H9 (cell line): ENCODE measurements around the gene GCNT2. TPM values are rescaled to one million over a fixed set of nuclear protein-coding genes. Genes with fewer than 3 reads are reported as not detected.
"Not testable (repeated sequence)": the region's sequence is repeated elsewhere in the genome, so short reads cannot be mapped to it uniquely, and the experiment has no call there.

Experiments used
- DNase-seq: peaks from one replicate; pipeline ENCODE4 v3.0.0-alpha.2; 2017
- H2AFZ ChIP-seq: one replicate; pipeline ENCODE4 v1.6.1; 2013; ENCODE audit warnings: mild to moderate bottlenecking, low read length, control low read depth, moderate library complexity
- H2AK5ac ChIP-seq: 2 replicates; pipeline ENCODE4 v1.6.1; 2013; ENCODE audit warnings: low read length, control low read depth, mixed read lengths; ENCODE audit not compliant: insufficient read length
- H2BK120ac ChIP-seq: one replicate; pipeline ENCODE4 v1.6.1; 2013; ENCODE audit warnings: low read depth, mild to moderate bottlenecking, low read length, control low read depth, inconsistent platforms; ENCODE audit not compliant: poor library complexity, severe bottlenecking
- H2BK12ac ChIP-seq: 2 replicates; pipeline ENCODE4 v1.6.1; 2013; ENCODE audit warnings: low read length, control low read depth, mixed read lengths, low read depth; ENCODE audit not compliant: insufficient read length
- H2BK15ac ChIP-seq: 2 replicates; pipeline ENCODE4 v1.6.1; 2013; ENCODE audit warnings: low read depth, low read length, control low read depth
- H2BK20ac ChIP-seq: one replicate; pipeline ENCODE4 v1.6.1; 2013; ENCODE audit warnings: low read depth, mild to moderate bottlenecking, low read length, control low read depth, inconsistent platforms; ENCODE audit not compliant: poor library complexity, severe bottlenecking
- H2BK5ac ChIP-seq: 2 replicates; pipeline ENCODE4 v1.6.1; 2013; ENCODE audit warnings: low read length, control low read depth, mixed read lengths; ENCODE audit not compliant: insufficient read length
- H3K14ac ChIP-seq: 2 replicates; pipeline ENCODE4 v1.6.1; 2013; ENCODE audit warnings: low read length, control low read depth; ENCODE audit not compliant: insufficient read depth
- H3K18ac ChIP-seq: 2 replicates; pipeline ENCODE4 v1.6.1; 2013; ENCODE audit warnings: low read depth, mild to moderate bottlenecking, mixed read lengths, low read length, control low read depth; ENCODE audit not compliant: insufficient read length
- H3K23ac ChIP-seq: 2 replicates; pipeline ENCODE4 v1.6.1; 2013; ENCODE audit warnings: low read length, control low read depth, mixed read lengths, low read depth; ENCODE audit not compliant: insufficient read length
- H3K23me2 ChIP-seq: 2 replicates; pipeline ENCODE4 v1.6.1; 2013; ENCODE audit warnings: low read depth, mild to moderate bottlenecking, mixed read lengths, low read length, control low read depth; ENCODE audit not compliant: insufficient read length, poor library complexity, severe bottlenecking
- H3K27ac ChIP-seq: 2 replicates; pipeline ENCODE4 v1.5.1; 2013; ENCODE audit warnings: low read length, control low read depth, mixed read lengths, low read depth; ENCODE audit not compliant: insufficient read length
- H3K27me3 ChIP-seq: 2 replicates; pipeline ENCODE4 v1.6.1; 2013; ENCODE audit warnings: low read length, control low read depth, inconsistent platforms; ENCODE audit not compliant: insufficient read depth
- H3K4ac ChIP-seq: 2 replicates; pipeline ENCODE4 v1.6.1; 2013; ENCODE audit warnings: low read depth, mild to moderate bottlenecking, control low read depth, inconsistent platforms, low read length, moderate library complexity
- H3K4me1 ChIP-seq: 2 replicates; pipeline ENCODE4 v1.6.1; 2013; ENCODE audit warnings: low read length, control low read depth, inconsistent platforms; ENCODE audit not compliant: insufficient read depth
- H3K4me2 ChIP-seq: 2 replicates; pipeline ENCODE4 v1.6.1; 2013; ENCODE audit warnings: low read length, control low read depth, mixed read lengths; ENCODE audit not compliant: insufficient read length, insufficient read depth
- H3K56ac ChIP-seq: 2 replicates; pipeline ENCODE4 v1.6.1; 2013; ENCODE audit warnings: low read depth, mild to moderate bottlenecking, mixed read lengths, low read length, control low read depth; ENCODE audit not compliant: insufficient read length
- H3K79me1 ChIP-seq: 2 replicates; pipeline ENCODE4 v1.6.1; 2013; ENCODE audit warnings: low read depth, mild to moderate bottlenecking, moderate library complexity, low read length, control low read depth, inconsistent platforms; ENCODE audit not compliant: insufficient read depth, poor library complexity, severe bottlenecking
- H3K79me2 ChIP-seq: 2 replicates; pipeline ENCODE4 v1.6.1; 2013; ENCODE audit warnings: low read length, control low read depth, inconsistent platforms; ENCODE audit not compliant: insufficient read depth
- H3K9ac ChIP-seq: 2 replicates; pipeline ENCODE4 v1.6.1; 2013; ENCODE audit warnings: low read length, control low read depth, mixed read lengths; ENCODE audit not compliant: insufficient read length; ENCODE audit errors: extremely low read depth
- H3K9me3 ChIP-seq: one replicate; pipeline ENCODE4 v1.6.1; 2013; ENCODE audit warnings: low read depth, low read length, inconsistent platforms; ENCODE audit not compliant: control insufficient read depth
- H3T11ph ChIP-seq: one replicate; pipeline ENCODE4 v1.6.1; 2013; ENCODE audit warnings: mild to moderate bottlenecking, low read length, control low read depth, inconsistent platforms
- H4K20me1 ChIP-seq: one replicate; pipeline ENCODE4 v1.6.1; 2013; ENCODE audit not compliant: control insufficient read depth, insufficient read length, insufficient read depth
- H4K5ac ChIP-seq: 2 replicates; pipeline ENCODE4 v1.6.1; 2013; ENCODE audit warnings: low read depth, mild to moderate bottlenecking, mixed read lengths, low read length, control low read depth; ENCODE audit not compliant: insufficient read length
- H4K8ac ChIP-seq: replicated peaks from 2 replicates; pipeline ENCODE4 v1.6.1; 2013; ENCODE audit warnings: low read length, control low read depth, mixed read lengths, low read depth; ENCODE audit not compliant: insufficient read length
- H4K91ac ChIP-seq: 2 replicates; pipeline ENCODE4 v1.6.1; 2013; ENCODE audit warnings: low read depth, mild to moderate bottlenecking, moderate library complexity, mixed read lengths, low read length, control low read depth; ENCODE audit not compliant: insufficient read length
- H3K27ac Mint-ChIP-seq, 3 experiments: 2 replicates in 2 of 3; 3 replicates in 1 of 3; pipeline ENCODE4 v1.8.0; 2020 to 2021; ENCODE audit warnings: mixed read lengths in 3 of 3, mild to moderate bottlenecking in 1 of 3, moderate library complexity in 1 of 3
- H3K27me3 Mint-ChIP-seq: 2 replicates; pipeline ENCODE4 v1.8.0; 2021; ENCODE audit warnings: low read depth, mild to moderate bottlenecking, moderate library complexity, mixed read lengths
- H3K36me3 Mint-ChIP-seq, 3 experiments: 2 replicates in 2 of 3; 3 replicates in 1 of 3; pipeline ENCODE4 v1.8.0; 2020 to 2021; ENCODE audit warnings: low read depth in 3 of 3, mixed read lengths in 3 of 3; ENCODE audit not compliant: insufficient read depth in 1 of 3
- H3K4me1 Mint-ChIP-seq, 2 experiments: 2 replicates each; pipeline ENCODE4 v1.8.0; 2020; ENCODE audit warnings: mixed read lengths in 2 of 2
- H3K4me3 Mint-ChIP-seq, 2 experiments: 2 replicates in 1 of 2; 3 replicates in 1 of 2; pipeline ENCODE4 v1.8.0; 2020 to 2021; ENCODE audit warnings: mild to moderate bottlenecking in 2 of 2, mixed read lengths in 2 of 2, moderate library complexity in 1 of 2
- H3K9me3 Mint-ChIP-seq, 2 experiments: 2 replicates in 1 of 2; 3 replicates in 1 of 2; pipeline ENCODE4 v1.8.0; 2020; ENCODE audit warnings: mild to moderate bottlenecking in 2 of 2, mixed read lengths in 2 of 2, moderate library complexity in 1 of 2
- WGBS: extraction: QIAGEN DNeasy Blood & Tissue Kit; methylation state at CpG from one replicate; pipeline ENCODE4 v1.1.7; 2013; ENCODE audit warnings: missing lambda C conversion rate, low lambda C conversion rate, mixed read lengths; ENCODE audit not compliant: insufficient read length; ENCODE audit errors: extremely low coverage; 5-methylcytosine and 5-hydroxymethylcytosine counted together
- total RNA-seq: library from RNA; stranded (reverse); gene quantifications from 2 replicates; pipeline ENCODE4 v1.2.1, GENCODE V29; 2021
- TF ChIP-seq, protein P1 (sequence below): fragments of 200-600 bp; sonication (generic); conservative IDR thresholded peaks from 3 replicates; pipeline ENCODE4 v1.8.0; 2021; ENCODE audit warnings: antibody characterized with exemption, mild to moderate bottlenecking

Gene GCNT2
- total RNA-seq, 1 experiment from 2014 or later = 41.7 TPM

DNA sequence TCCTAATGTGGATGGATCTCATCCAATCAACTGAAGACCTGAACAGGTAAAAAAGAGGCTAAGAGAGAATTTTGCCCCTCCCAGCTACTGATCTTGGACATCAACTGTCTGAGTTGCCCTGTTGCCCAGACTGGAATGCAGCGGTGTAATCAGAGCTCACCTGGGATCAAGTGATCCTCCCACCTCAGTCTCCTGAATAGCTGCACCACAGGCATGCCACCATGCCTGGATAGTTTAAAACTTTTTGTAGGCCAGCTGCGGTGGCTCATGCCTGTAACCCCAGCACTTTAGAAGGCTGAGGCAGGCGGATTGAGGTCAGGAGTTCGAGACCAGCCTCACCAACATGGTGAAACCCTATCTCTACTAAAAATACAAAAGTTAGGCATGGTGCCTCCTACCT, 34.9 kb upstream of the GCNT2 start:
- Histone ChIP-seq H4K20me1 (no peaks in the 10 kb centered on the region), H2BK120ac (no peak overlapping the region), H2BK5ac (no peak overlapping the region), H3K9me3 (no peaks in the 10 kb centered on the region), H3K9ac (no peak overlapping the region), H2AK5ac (no peak overlapping the region), H3K27me3 (no peaks in the 10 kb centered on the region), H3K79me2 (no peaks in the 10 kb centered on the region), H3K4ac (no peak overlapping the region), H3K4me2 (no peak overlapping the region), H2BK15ac (no peak overlapping the region), H3T11ph (no peak overlapping the region), H3K4me1 (no peaks in the 10 kb centered on the region), H3K79me1 (no peaks in the 10 kb centered on the region), H3K27ac (no peak overlapping the region), H3K23ac (no peak overlapping the region), H3K23me2 (peaks cover 5% of the 10 kb centered on the region), H3K56ac (no peak overlapping the region), H4K8ac (no peak overlapping the region), H2BK20ac (no peak overlapping the region), H3K14ac (no peak overlapping the region), H2AFZ (no peak overlapping the region), H4K5ac (no peak overlapping the region), H4K91ac (no peak overlapping the region), H3K18ac (no peak overlapping the region), H2BK12ac (no peak overlapping the region)
- Mint-ChIP-seq H3K27me3 (peaks cover 24% of the 10 kb centered on the region), H3K36me3 (no peaks in the 10 kb centered on the region; a peak in 1 of 7 replicates), H3K4me1 (peaks cover 7 to 8% of the 10 kb centered on the region in 2 experiments), H3K27ac (no peak overlapping the region), H3K4me3 (no peak overlapping the region), H3K9me3 (peaks cover 4 to 6% of the 10 kb centered on the region in 2 experiments; a peak in 3 of 5 replicates)
- no CpG with 5 or more reads among the region's 4 CpGs for WGBS
- TF ChIP-seq, protein P1, sequence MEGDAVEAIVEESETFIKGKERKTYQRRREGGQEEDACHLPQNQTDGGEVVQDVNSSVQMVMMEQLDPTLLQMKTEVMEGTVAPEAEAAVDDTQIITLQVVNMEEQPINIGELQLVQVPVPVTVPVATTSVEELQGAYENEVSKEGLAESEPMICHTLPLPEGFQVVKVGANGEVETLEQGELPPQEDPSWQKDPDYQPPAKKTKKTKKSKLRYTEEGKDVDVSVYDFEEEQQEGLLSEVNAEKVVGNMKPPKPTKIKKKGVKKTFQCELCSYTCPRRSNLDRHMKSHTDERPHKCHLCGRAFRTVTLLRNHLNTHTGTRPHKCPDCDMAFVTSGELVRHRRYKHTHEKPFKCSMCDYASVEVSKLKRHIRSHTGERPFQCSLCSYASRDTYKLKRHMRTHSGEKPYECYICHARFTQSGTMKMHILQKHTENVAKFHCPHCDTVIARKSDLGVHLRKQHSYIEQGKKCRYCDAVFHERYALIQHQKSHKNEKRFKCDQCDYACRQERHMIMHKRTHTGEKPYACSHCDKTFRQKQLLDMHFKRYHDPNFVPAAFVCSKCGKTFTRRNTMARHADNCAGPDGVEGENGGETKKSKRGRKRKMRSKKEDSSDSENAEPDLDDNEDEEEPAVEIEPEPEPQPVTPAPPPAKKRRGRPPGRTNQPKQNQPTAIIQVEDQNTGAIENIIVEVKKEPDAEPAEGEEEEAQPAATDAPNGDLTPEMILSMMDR = no peak
- DNase-seq = no peak

- not testable (repeated sequence) for H4K91ac ChIP-seq, H3K9me3 Mint-ChIP-seq, H3K14ac ChIP-seq, H3T11ph ChIP-seq, H3K56ac ChIP-seq, H4K5ac ChIP-seq, H3K4ac ChIP-seq, H3K4me1 ChIP-seq, H3K79me2 ChIP-seq, H3K4me3 Mint-ChIP-seq, H2AK5ac ChIP-seq, H3K18ac ChIP-seq, H2BK20ac ChIP-seq, H3K23ac ChIP-seq, DNase-seq, H2AFZ ChIP-seq, H3K23me2 ChIP-seq, H3K36me3 Mint-ChIP-seq, H3K27me3 ChIP-seq, H3K4me1 Mint-ChIP-seq, H3K4me2 ChIP-seq, H3K27ac ChIP-seq, H3K79me1 ChIP-seq, H2BK15ac ChIP-seq, H2BK5ac ChIP-seq, H4K20me1 ChIP-seq, H4K8ac ChIP-seq, H3K9me3 ChIP-seq, H3K27ac Mint-ChIP-seq, H2BK120ac ChIP-seq, H2BK12ac ChIP-seq, H3K9ac ChIP-seq
- WGBS = no CpG with 5 or more reads among the region's 9 CpGs
- peaks cover 18% of the 10 kb centered on the region for H3K27me3 Mint-ChIP-seq
Observed at GRCh38 chr6:10486944-10487588, 34.1 kb upstream of the GCNT2 start.
